Astrocyte (in vitro differentiated cells and primary cell): ENCODE data around the gene GOLPH3L. TPM values are rescaled to one million over a fixed set of nuclear protein-coding genes. Genes with fewer than 3 reads are reported as not detected.

ENCODE experiments used
- DNase-seq: peaks from one replicate; pipeline ENCODE4 v3.0.0-alpha.2; 2010; ENCODE audit warnings: low read depth
- FAIRE-seq: peaks from 2 replicates; lab custom pipeline; 2011; peaks lifted over from hg19 to GRCh38; lab: Jason Lieb, UNC
- H2AFZ ChIP-seq: 2 replicates; pipeline ENCODE4 v1.6.0; 2012; ENCODE audit warnings: low read depth, low read length, inconsistent platforms
- H3K27ac ChIP-seq: 2 replicates; pipeline ENCODE4 v1.5.1; 2011; ENCODE audit warnings: low read depth, low read length, inconsistent platforms
- H3K27me3 ChIP-seq: 2 replicates; pipeline ENCODE4 v1.6.0; 2011; ENCODE audit warnings: low read length, inconsistent platforms; ENCODE audit not compliant: insufficient read depth
- H3K36me3 ChIP-seq: 2 replicates; pipeline ENCODE4 v1.5.1; 2011; ENCODE audit warnings: low read length, inconsistent platforms; ENCODE audit not compliant: insufficient read depth
- H3K4me1 ChIP-seq: 2 replicates; pipeline ENCODE4 v1.5.1; 2011; ENCODE audit warnings: low read length, inconsistent platforms; ENCODE audit not compliant: insufficient read depth
- H3K4me2 ChIP-seq: 2 replicates; pipeline ENCODE4 v1.6.0; 2012; ENCODE audit warnings: low read length, inconsistent platforms
- H3K4me3 ChIP-seq: 2 replicates; pipeline ENCODE4 v1.5.1; 2011; ENCODE audit warnings: low read depth, mild to moderate bottlenecking, low read length, inconsistent platforms; ENCODE audit not compliant: insufficient read depth
- H3K79me2 ChIP-seq: 2 replicates; pipeline ENCODE4 v1.6.0; 2012; ENCODE audit warnings: mild to moderate bottlenecking, low read length, inconsistent platforms; ENCODE audit not compliant: insufficient read depth
- H3K9ac ChIP-seq: 2 replicates; pipeline ENCODE4 v1.6.0; 2012; ENCODE audit warnings: mild to moderate bottlenecking, low read length, inconsistent platforms
- H3K9me3 ChIP-seq: 2 replicates; pipeline ENCODE4 v1.5.1; 2012; ENCODE audit warnings: low read depth, mild to moderate bottlenecking, low read length, inconsistent platforms; ENCODE audit not compliant: insufficient read depth
- H4K20me1 ChIP-seq: 2 replicates; pipeline ENCODE4 v1.6.0; 2012; ENCODE audit warnings: low read length, inconsistent platforms; ENCODE audit not compliant: insufficient read depth
- H3K27ac Mint-ChIP-seq: one replicate; pipeline ENCODE4 v1.8.0; 2021; ENCODE audit warnings: mild to moderate bottlenecking, mixed read lengths; ENCODE audit not compliant: unreplicated experiment
- H3K27me3 Mint-ChIP-seq: one replicate; pipeline ENCODE4 v1.8.0; 2021; ENCODE audit warnings: low read depth, mixed read lengths; ENCODE audit not compliant: unreplicated experiment
- H3K36me3 Mint-ChIP-seq: one replicate; pipeline ENCODE4 v1.8.0; 2021; ENCODE audit warnings: low read depth, mixed read lengths; ENCODE audit not compliant: unreplicated experiment
- H3K4me1 Mint-ChIP-seq: one replicate; pipeline ENCODE4 v1.8.0; 2021; ENCODE audit warnings: low read depth, mixed read lengths; ENCODE audit not compliant: unreplicated experiment
- H3K4me3 Mint-ChIP-seq: one replicate; pipeline ENCODE4 v1.8.0; 2021; ENCODE audit warnings: mild to moderate bottlenecking, moderate library complexity, mixed read lengths; ENCODE audit not compliant: unreplicated experiment
- H3K9me3 Mint-ChIP-seq: one replicate; pipeline ENCODE4 v1.8.0; 2021; ENCODE audit warnings: mild to moderate bottlenecking, mixed read lengths; ENCODE audit not compliant: unreplicated experiment
- EZH2 ChIP-seq: IDR thresholded peaks from 2 replicates; pipeline ENCODE4 v1.6.1; 2012; ENCODE audit warnings: mild to moderate bottlenecking, low read length, inconsistent platforms; ENCODE audit not compliant: insufficient read depth
- total RNA-seq: library from RNA; stranded (reverse); gene quantifications from 2 replicates; pipeline ENCODE4 v1.2.1, GENCODE V29; 2021
- TF ChIP-seq, protein P1 (sequence below): IDR thresholded peaks from 2 replicates; pipeline ENCODE4 v1.5.1; 2011; ENCODE audit warnings: low read depth, mild to moderate bottlenecking, inconsistent platforms, low read length, moderate library complexity; ENCODE audit not compliant: insufficient read depth

GOLPH3L gene
- total RNA-seq, 1 donor from 2014 or later: 20.9 TPM

DNA sequence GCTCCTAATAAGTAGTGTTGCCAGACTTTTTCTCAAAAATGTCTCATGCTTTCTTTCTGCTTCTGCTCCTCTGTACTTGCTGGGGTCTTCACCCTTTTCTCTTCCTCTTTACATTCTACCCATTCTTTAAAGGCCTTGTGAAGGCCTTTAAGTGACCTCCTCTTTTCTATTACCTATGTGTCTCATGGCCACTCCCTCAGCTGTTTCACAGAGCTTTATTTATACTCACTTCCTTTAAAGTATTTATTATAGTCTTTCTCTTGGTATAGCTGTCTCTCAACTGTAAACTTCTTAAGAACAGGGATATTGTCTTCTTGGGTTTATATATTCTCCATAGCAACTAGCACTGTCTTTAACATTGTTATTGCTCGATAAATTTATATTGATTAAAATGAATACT is 792 bp downstream of the GOLPH3L start:
- Mint-ChIP-seq H3K4me1 (peaks cover 5% of the 10 kb centered on the region), H3K4me3 (peak overlapping the region; percentile 100), H3K9me3 (no peaks in the 10 kb centered on the region), H3K27ac (peak overlapping the region; percentile 67), H3K27me3 (no peaks in the 10 kb centered on the region), H3K36me3 (no peaks in the 10 kb centered on the region)
- TF ChIP-seq, protein P1, sequence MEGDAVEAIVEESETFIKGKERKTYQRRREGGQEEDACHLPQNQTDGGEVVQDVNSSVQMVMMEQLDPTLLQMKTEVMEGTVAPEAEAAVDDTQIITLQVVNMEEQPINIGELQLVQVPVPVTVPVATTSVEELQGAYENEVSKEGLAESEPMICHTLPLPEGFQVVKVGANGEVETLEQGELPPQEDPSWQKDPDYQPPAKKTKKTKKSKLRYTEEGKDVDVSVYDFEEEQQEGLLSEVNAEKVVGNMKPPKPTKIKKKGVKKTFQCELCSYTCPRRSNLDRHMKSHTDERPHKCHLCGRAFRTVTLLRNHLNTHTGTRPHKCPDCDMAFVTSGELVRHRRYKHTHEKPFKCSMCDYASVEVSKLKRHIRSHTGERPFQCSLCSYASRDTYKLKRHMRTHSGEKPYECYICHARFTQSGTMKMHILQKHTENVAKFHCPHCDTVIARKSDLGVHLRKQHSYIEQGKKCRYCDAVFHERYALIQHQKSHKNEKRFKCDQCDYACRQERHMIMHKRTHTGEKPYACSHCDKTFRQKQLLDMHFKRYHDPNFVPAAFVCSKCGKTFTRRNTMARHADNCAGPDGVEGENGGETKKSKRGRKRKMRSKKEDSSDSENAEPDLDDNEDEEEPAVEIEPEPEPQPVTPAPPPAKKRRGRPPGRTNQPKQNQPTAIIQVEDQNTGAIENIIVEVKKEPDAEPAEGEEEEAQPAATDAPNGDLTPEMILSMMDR: no peak
- TF ChIP-seq EZH2: no peak
- no peak overlapping the region for H3K27ac ChIP-seq
- H3K4me1 ChIP-seq: peaks cover 7% of the 10 kb centered on the region
- H3K36me3 ChIP-seq: peaks cover 9% of the 10 kb centered on the region
- H3K27me3 ChIP-seq: no peaks in the 10 kb centered on the region
- H3K9ac ChIP-seq: peak overlapping the region; percentile 77
- H3K79me2 ChIP-seq: peaks cover 20% of the 10 kb centered on the region
- peaks cover 4% of the 10 kb centered on the region for H4K20me1 ChIP-seq
- peak overlapping the region; percentile 97 for H3K4me3 ChIP-seq
- DNase-seq (no peak), FAIRE-seq (no peak)
- no peaks in the 10 kb centered on the region for H3K9me3 ChIP-seq
- no peak overlapping the region for H2AFZ ChIP-seq
- peak overlapping the region; percentile 83 for H3K4me2 ChIP-seq

DNA sequence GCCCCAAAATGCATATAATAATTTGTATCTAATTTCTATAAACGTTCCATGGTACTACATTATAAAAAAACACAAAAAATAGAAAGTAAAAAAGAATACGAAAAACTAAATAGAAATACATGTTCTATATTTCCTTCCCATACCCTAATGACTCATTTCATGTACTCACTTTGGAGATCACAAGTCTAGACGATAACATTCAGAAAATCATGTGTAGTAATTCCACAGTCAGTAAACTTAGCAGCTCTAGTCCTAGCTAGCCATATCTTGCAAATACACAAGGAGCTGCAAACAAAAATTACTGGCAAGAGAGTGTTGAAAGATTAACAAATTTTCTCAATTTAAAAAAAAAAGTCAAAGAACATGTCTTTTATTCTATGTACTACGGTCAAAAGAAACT is 1.4 kb downstream of the GOLPH3L start:
- H3K27ac ChIP-seq: no peak overlapping the region
- no peaks in the 10 kb centered on the region for H3K27me3 Mint-ChIP-seq
- no peaks in the 10 kb centered on the region for H3K9me3 ChIP-seq
- FAIRE-seq (no peak), DNase-seq (no peak)
- H3K27ac Mint-ChIP-seq: no peak overlapping the region
- H3K4me1 ChIP-seq: peaks cover 7% of the 10 kb centered on the region
- peaks cover 4% of the 10 kb centered on the region for H4K20me1 ChIP-seq
- peak overlapping the region; percentile 36 for H3K4me2 ChIP-seq
- peaks cover 5% of the 10 kb centered on the region for H3K4me1 Mint-ChIP-seq
- peaks cover 9% of the 10 kb centered on the region for H3K36me3 ChIP-seq
- peak overlapping the region; percentile 74 for H3K4me3 Mint-ChIP-seq
- no peak for TF ChIP-seq EZH2
- TF ChIP-seq, protein P1: no peak
- no peaks in the 10 kb centered on the region for H3K36me3 Mint-ChIP-seq
- no peaks in the 10 kb centered on the region for H3K27me3 ChIP-seq
- no peaks in the 10 kb centered on the region for H3K9me3 Mint-ChIP-seq
- peaks cover 20% of the 10 kb centered on the region for H3K79me2 ChIP-seq
- no peak overlapping the region for H3K9ac ChIP-seq
- H3K4me3 ChIP-seq: no peak overlapping the region
- H2AFZ ChIP-seq: no peak overlapping the region

GRCh38 chr1:150692720-150693119 is 4.2 kb downstream of the GOLPH3L start:
- no peak for DNase-seq
- H2AFZ ChIP-seq: no peak overlapping the region

More at GRCh38 chr1:150692720-150693119, 4.2 kb downstream of the GOLPH3L start:
- Mint-ChIP-seq H3K27me3 (no peaks in the 10 kb centered on the region), H3K4me3 (no peak overlapping the region), H3K9me3 (no peaks in the 10 kb centered on the region), H3K36me3 (peaks cover 2% of the 10 kb centered on the region), H3K4me1 (peaks cover 5% of the 10 kb centered on the region), H3K27ac (no peak overlapping the region)
- Histone ChIP-seq H3K9ac (no peak overlapping the region), H3K27ac (no peak overlapping the region), H3K36me3 (peaks cover 9% of the 10 kb centered on the region), H4K20me1 (peaks cover 4% of the 10 kb centered on the region), H3K27me3 (no peaks in the 10 kb centered on the region), H3K4me2 (no peak overlapping the region), H3K4me1 (peaks cover 7% of the 10 kb centered on the region), H3K4me3 (no peak overlapping the region), H3K9me3 (no peaks in the 10 kb centered on the region), H3K79me2 (peaks cover 20% of the 10 kb centered on the region)
- no peak for FAIRE-seq
- TF ChIP-seq EZH2: no peak
- TF ChIP-seq, protein P1: no peak
